SK-N-SH (cell line): Measurements from ENCODE around the gene MYO16. TPM values are rescaled to one million over a fixed set of nuclear protein-coding genes. Genes with fewer than 3 reads are reported as not detected.

ENCODE experiments used
- CTCF ChIA-PET: fragments of 300-600, 350-600 bp; formaldehyde crosslinking; extraction: SDS; loops from one replicate; lab custom pipeline; 2021; lab: Yijun Ruan, JAX
- POLR2A ChIA-PET: fragments of 350-600 bp; sonication (Branson Sonifier 250); formaldehyde crosslinking; extraction: SDS; loops from one replicate; lab custom pipeline; 2020; ENCODE audit warnings: antibody characterized with exemption, inconsistent platforms; lab: Yijun Ruan, JAX
- DNase-seq: peaks from one replicate; pipeline ENCODE4 v3.0.0; 2012
- H2AFZ ChIP-seq: fragments of 200-600 bp; sonication (generic); 2 replicates; pipeline ENCODE4 v1.8.1; 2016; ENCODE audit warnings: antibody characterized with exemption, mild to moderate bottlenecking, low read depth
- H3F3A ChIP-seq: fragments of 200-600 bp; sonication (generic); replicated peaks from 2 replicates; pipeline ENCODE3; 2016; ENCODE audit warnings: antibody characterized with exemption, mild to moderate bottlenecking; ENCODE audit not compliant: insufficient read depth
- H3K27ac ChIP-seq, 2 experiments: fragments of 200-500 bp in 1 of 2; fragments of 200-600 bp in 1 of 2; sonication (Bioruptor generic) in 1 of 2; sonication (generic), shearing (Covaris generic) in 1 of 2; 2 replicates each; pipeline versions ENCODE4 v1.5.1 to v1.6.1; 2014 to 2016; ENCODE audit warnings: low read depth in 2 of 2, inconsistent platforms in 1 of 2, low read length in 1 of 2, mild to moderate bottlenecking in 1 of 2, mixed read lengths in 1 of 2
- H3K27me3 ChIP-seq: fragments of 200-600 bp; sonication (generic), shearing (Covaris generic); 2 replicates; pipeline ENCODE4 v1.6.1; 2016; ENCODE audit warnings: mixed run types; ENCODE audit not compliant: insufficient read depth
- H3K36me3 ChIP-seq, 2 experiments: fragments of 200-500 bp in 1 of 2; fragments of 200-600 bp in 1 of 2; sonication (Bioruptor generic) in 1 of 2; sonication (generic) in 1 of 2; replicated peaks in 1 of 2; 2 replicates each; pipeline versions ENCODE3 to v1.5.1; 2014 to 2016; ENCODE audit warnings: low read length in 1 of 2, mild to moderate bottlenecking in 1 of 2; ENCODE audit not compliant: insufficient read depth in 2 of 2, control insufficient read depth in 1 of 2
- H3K4me1 ChIP-seq, 2 experiments: fragments of 200-500 bp in 1 of 2; fragments of 200-600 bp in 1 of 2; sonication (Bioruptor generic) in 1 of 2; sonication (generic), shearing (Covaris generic) in 1 of 2; 2 replicates each; pipeline versions ENCODE4 v1.5.1 to v1.6.1; 2014 to 2016; ENCODE audit warnings: low read depth in 1 of 2, low read length in 1 of 2, mixed run types in 1 of 2; ENCODE audit not compliant: insufficient read depth in 2 of 2, control insufficient read depth in 1 of 2
- H3K4me2 ChIP-seq: fragments of 200-600 bp; sonication (generic), shearing (Covaris generic); 2 replicates; pipeline ENCODE4 v1.6.1; 2017; ENCODE audit warnings: mixed run types
- H3K4me3 ChIP-seq, 2 experiments: fragments of 200-500 bp in 1 of 2; fragments of 200-600 bp in 1 of 2; sonication (Bioruptor generic) in 1 of 2; sonication (generic), shearing (Covaris generic) in 1 of 2; 2 replicates each; pipeline versions ENCODE4 v1.5.1 to v1.8.1; 2014 to 2016; ENCODE audit warnings: low read depth in 2 of 2, inconsistent platforms in 1 of 2, low read length in 1 of 2, mild to moderate bottlenecking in 1 of 2, mixed read lengths in 1 of 2, moderate library complexity in 1 of 2
- H3K79me2 ChIP-seq: fragments of 200-600 bp; sonication (generic); 2 replicates; pipeline ENCODE4 v1.8.1; 2017; ENCODE audit warnings: mild to moderate bottlenecking; ENCODE audit not compliant: insufficient read depth
- H3K9ac ChIP-seq: fragments of 200-600 bp; sonication (generic); 2 replicates; pipeline ENCODE4 v1.6.1; 2017; ENCODE audit warnings: mixed run types
- H3K9me2 ChIP-seq: fragments of 200-600 bp; sonication (generic); 2 replicates; pipeline ENCODE4 v1.6.1; 2017; ENCODE audit warnings: mixed run types
- H3K9me3 ChIP-seq: fragments of 200-600 bp; sonication (generic); 2 replicates; pipeline ENCODE4 v1.6.1; 2017; ENCODE audit warnings: mixed run types, mild to moderate bottlenecking, moderate library complexity
- H4K20me1 ChIP-seq: fragments of 200-600 bp; sonication (generic); 2 replicates; pipeline ENCODE4 v1.6.1; 2017; ENCODE audit warnings: mild to moderate bottlenecking, mixed run types; ENCODE audit not compliant: insufficient read depth
- ELF1 ChIP-seq: IDR thresholded peaks from 2 replicates; pipeline ENCODE4 v1.4.0; 2012
- EP300 ChIP-seq, 2 experiments: IDR thresholded peaks; 2 replicates each; pipeline versions ENCODE4 v1.4.0 to v1.6.1; 2012; ENCODE audit warnings: borderline replicate concordance in 1 of 2, low read depth in 1 of 2, low read length in 1 of 2
- EZH2phosphoT487 ChIP-seq: fragments of 200-600 bp; sonication (generic); IDR thresholded peaks from 2 replicates; pipeline ENCODE4 v1.6.1; 2017; ENCODE audit warnings: low read depth, mixed run types, mild to moderate bottlenecking, antibody characterized with exemption, moderate library complexity, borderline replicate concordance
- FOSL2 ChIP-seq: IDR thresholded peaks from 2 replicates; pipeline ENCODE4 v1.4.0; 2012; ENCODE audit warnings: low read depth, mild to moderate bottlenecking, moderate library complexity, borderline replicate concordance
- FOXM1 ChIP-seq: IDR thresholded peaks from 2 replicates; pipeline ENCODE4 v1.4.0; 2012; ENCODE audit warnings: low read depth, mild to moderate bottlenecking
- GABPA ChIP-seq: IDR thresholded peaks from 2 replicates; pipeline ENCODE4 v1.4.0; 2012; ENCODE audit warnings: low read depth, mild to moderate bottlenecking
- GATA2 ChIP-seq: sonication (generic); formaldehyde crosslinking; IDR thresholded peaks from 2 replicates; pipeline ENCODE4 v1.5.0; 2020; ENCODE audit warnings: mild to moderate bottlenecking, missing genetic modification reagents
- JUND ChIP-seq: IDR thresholded peaks from 2 replicates; pipeline ENCODE4 v1.4.0; 2012
- MEF2A ChIP-seq: IDR thresholded peaks from 2 replicates; pipeline ENCODE4 v1.4.0; 2012; ENCODE audit warnings: low read depth, borderline replicate concordance
- MXI1 ChIP-seq: IDR thresholded peaks from 2 replicates; pipeline ENCODE4 v1.6.1; 2012; ENCODE audit warnings: mild to moderate bottlenecking, low read depth, low read length, improper control_type of control experiment
- NFIC ChIP-seq: IDR thresholded peaks from 2 replicates; pipeline ENCODE4 v1.4.0; 2012; ENCODE audit warnings: borderline replicate concordance
- POLR2AphosphoS5 ChIP-seq: IDR thresholded peaks from 2 replicates; pipeline ENCODE4 v1.6.1; 2012; ENCODE audit warnings: low read depth, low read length
- RAD21 ChIP-seq: IDR thresholded peaks from 2 replicates; pipeline ENCODE4 v1.6.1; 2012; ENCODE audit warnings: mild to moderate bottlenecking, low read length
- RFX5 ChIP-seq: IDR thresholded peaks from 2 replicates; pipeline ENCODE4 v1.6.1; 2012; ENCODE audit warnings: mild to moderate bottlenecking, improper control_type of control experiment, low read length
- RXRA ChIP-seq: IDR thresholded peaks from 2 replicates; pipeline ENCODE4 v1.4.0; 2012; ENCODE audit warnings: low read depth, mild to moderate bottlenecking, borderline replicate concordance
- SIN3A ChIP-seq: IDR thresholded peaks from 2 replicates; pipeline ENCODE4 v1.6.1; 2012; ENCODE audit warnings: low read depth, mild to moderate bottlenecking, low read length, moderate library complexity, borderline replicate concordance
- SMC3 ChIP-seq: IDR thresholded peaks from 2 replicates; pipeline ENCODE4 v1.6.1; 2012; ENCODE audit warnings: low read depth, low read length, improper control_type of control experiment
- TAF1 ChIP-seq: IDR thresholded peaks from 2 replicates; pipeline ENCODE4 v1.6.1; 2012; ENCODE audit warnings: low read depth, mild to moderate bottlenecking, low read length, moderate library complexity, borderline replicate concordance
- TEAD4 ChIP-seq: IDR thresholded peaks from 2 replicates; pipeline ENCODE4 v1.4.0; 2012; ENCODE audit warnings: mild to moderate bottlenecking, borderline replicate concordance; ENCODE audit not compliant: insufficient read depth
- USF1 ChIP-seq: IDR thresholded peaks from 2 replicates; pipeline ENCODE4 v1.4.0; 2012; ENCODE audit warnings: low read depth, borderline replicate concordance
- YY1 ChIP-seq: IDR thresholded peaks from 2 replicates; pipeline ENCODE4 v1.4.0; 2012; ENCODE audit warnings: low read depth, mild to moderate bottlenecking
- WGBS: methylation state at CpG from one replicate; pipeline ENCODE4 v1.1.6; 2017; ENCODE audit warnings: low lambda C conversion rate; 5-methylcytosine and 5-hydroxymethylcytosine counted together
- polyA plus RNA-seq, 3 experiments: library from polyadenylated mRNA; depleted of rRNA; stranded (reverse); fragments of >200 nt; gene quantifications; 2 replicates each; pipeline ENCODE4 v1.2.3, GENCODE V29; 2012
- TF ChIP-seq, protein P1 (sequence below): fragments of 200-600 bp; sonication (generic); IDR thresholded peaks from 2 replicates; pipeline ENCODE4 v1.6.1; 2017; ENCODE audit warnings: antibody characterized with exemption, mild to moderate bottlenecking, moderate library complexity
- TF ChIP-seq, protein P2 (sequence below): IDR thresholded peaks from 2 replicates; pipeline ENCODE4 v1.4.0; 2012; ENCODE audit warnings: low read depth

The MYO16 gene
- polyA plus RNA-seq, 1 of the 3 experiments (the other 2 are of a cell fraction) = 0.07 TPM

DNA sequence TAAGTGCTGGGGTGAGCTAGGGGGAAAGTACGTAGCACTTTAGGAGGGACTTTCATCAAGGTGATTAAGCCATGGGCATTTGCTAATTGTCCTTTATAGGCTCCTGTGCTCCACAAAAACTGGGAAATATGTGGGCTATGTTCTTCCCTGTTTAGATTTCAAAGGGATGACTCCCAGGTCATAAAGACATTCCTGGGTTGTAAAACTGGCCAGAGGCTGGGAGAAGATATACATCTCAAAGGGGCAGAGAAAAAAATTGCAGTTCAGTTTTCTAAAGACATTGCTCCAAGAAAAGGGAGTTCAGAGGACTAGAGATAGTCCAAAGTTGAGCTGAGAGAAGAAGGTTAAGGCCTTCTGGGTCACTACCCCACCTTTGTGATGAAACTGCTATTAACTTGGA is 204.8 kb downstream of the MYO16 start:
- TF ChIP-seq GABPA (no peak), JUND (no peak), MEF2A (no peak), FOXM1 (no peak), NFIC (no peak), YY1 (no peak), EZH2phosphoT487 (no peak), SIN3A (no peak), FOSL2 (no peak), MXI1 (no peak), GATA2 (CRISPR knock-in tag) (no peak), TEAD4 (no peak), EP300 (IDR thresholded peaks at IDR 0.05; ENCODE audit: borderline replicate concordance in 1 of 2, low read depth in 1 of 2, low read length in 1 of 2) (no peak)
- TF ChIP-seq, protein P1, sequence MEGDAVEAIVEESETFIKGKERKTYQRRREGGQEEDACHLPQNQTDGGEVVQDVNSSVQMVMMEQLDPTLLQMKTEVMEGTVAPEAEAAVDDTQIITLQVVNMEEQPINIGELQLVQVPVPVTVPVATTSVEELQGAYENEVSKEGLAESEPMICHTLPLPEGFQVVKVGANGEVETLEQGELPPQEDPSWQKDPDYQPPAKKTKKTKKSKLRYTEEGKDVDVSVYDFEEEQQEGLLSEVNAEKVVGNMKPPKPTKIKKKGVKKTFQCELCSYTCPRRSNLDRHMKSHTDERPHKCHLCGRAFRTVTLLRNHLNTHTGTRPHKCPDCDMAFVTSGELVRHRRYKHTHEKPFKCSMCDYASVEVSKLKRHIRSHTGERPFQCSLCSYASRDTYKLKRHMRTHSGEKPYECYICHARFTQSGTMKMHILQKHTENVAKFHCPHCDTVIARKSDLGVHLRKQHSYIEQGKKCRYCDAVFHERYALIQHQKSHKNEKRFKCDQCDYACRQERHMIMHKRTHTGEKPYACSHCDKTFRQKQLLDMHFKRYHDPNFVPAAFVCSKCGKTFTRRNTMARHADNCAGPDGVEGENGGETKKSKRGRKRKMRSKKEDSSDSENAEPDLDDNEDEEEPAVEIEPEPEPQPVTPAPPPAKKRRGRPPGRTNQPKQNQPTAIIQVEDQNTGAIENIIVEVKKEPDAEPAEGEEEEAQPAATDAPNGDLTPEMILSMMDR = no peak
- POLR2A ChIA-PET = no interaction called here
- 41% methylated on average over 1 of the region's 1 CpG for WGBS
- no peak overlapping the region for H3K27ac ChIP-seq
- H3K9ac ChIP-seq = no peak overlapping the region
- DNase-seq = no peak
- H4K20me1 ChIP-seq = no peaks in the 10 kb centered on the region
- no peaks in the 10 kb centered on the region for H3K36me3 ChIP-seq
- no peak overlapping the region for H3K4me2 ChIP-seq
- H3K4me3 ChIP-seq = no peak overlapping the region
- no peaks in the 10 kb centered on the region for H3K9me3 ChIP-seq
- no peaks in the 10 kb centered on the region; a peak in 1 of 4 replicates for H3K4me1 ChIP-seq
- H2AFZ ChIP-seq = no peak overlapping the region
- CTCF ChIA-PET = no interaction called here
- no peaks in the 10 kb centered on the region for H3K27me3 ChIP-seq
- no peaks in the 10 kb centered on the region for H3F3A ChIP-seq
- H3K79me2 ChIP-seq = no peaks in the 10 kb centered on the region
- H3K9me2 ChIP-seq = no peaks in the 10 kb centered on the region

GRCh38 chr13:108835083-108835482 is 205.7 kb downstream of the MYO16 start:
- no peaks in the 10 kb centered on the region; a peak in 1 of 4 replicates for H3K4me1 ChIP-seq
- H3K4me2 ChIP-seq = no peak overlapping the region
- CTCF ChIA-PET = no interaction called here
- H3K9ac ChIP-seq = no peak overlapping the region
- H2AFZ ChIP-seq = no peak overlapping the region
- H3K79me2 ChIP-seq = no peaks in the 10 kb centered on the region
- H3K9me2 ChIP-seq = no peaks in the 10 kb centered on the region
- H3K4me3 ChIP-seq = no peak overlapping the region
- DNase-seq = no peak
- H3K9me3 ChIP-seq = no peaks in the 10 kb centered on the region
- no peaks in the 10 kb centered on the region for H3K36me3 ChIP-seq
- POLR2A ChIA-PET = no interaction called here
- TF ChIP-seq GATA2 (CRISPR knock-in tag) (no peak), RXRA (no peak), ELF1 (no peak), RAD21 (no peak), FOSL2 (no peak), TAF1 (no peak), POLR2AphosphoS5 (no peak), USF1 (no peak), GABPA (no peak), SMC3 (no peak), RFX5 (no peak)
- TF ChIP-seq, protein P2, sequence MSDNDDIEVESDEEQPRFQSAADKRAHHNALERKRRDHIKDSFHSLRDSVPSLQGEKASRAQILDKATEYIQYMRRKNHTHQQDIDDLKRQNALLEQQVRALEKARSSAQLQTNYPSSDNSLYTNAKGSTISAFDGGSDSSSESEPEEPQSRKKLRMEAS = no peak
- TF ChIP-seq, protein P1 = no peak
- TF ChIP-seq, all 33 proteins: peak for 0
- H4K20me1 ChIP-seq = no peaks in the 10 kb centered on the region
- H3K27me3 ChIP-seq = no peaks in the 10 kb centered on the region
- H3F3A ChIP-seq = no peaks in the 10 kb centered on the region
- no peak overlapping the region for H3K27ac ChIP-seq
- WGBS = 26% methylated on average over 3 of the region's 3 CpGs
